HL-60 (cell line): ENCODE measurements around the gene FBN2.

ENCODE experiments used
- CTCF ChIP-seq: IDR thresholded peaks from one replicate; pipeline ENCODE4 v1.5.1; 2011; ENCODE audit warnings: low read length, control low read depth, inconsistent platforms; ENCODE audit not compliant: insufficient read depth
- POLR2AphosphoS5 ChIP-seq: IDR thresholded peaks from 2 replicates; pipeline ENCODE4 v1.6.1; 2012; ENCODE audit warnings: low read depth

- TF ChIP-seq CTCF (no peak), POLR2AphosphoS5 (no peak)
Measured at GRCh38 chr5:128462330-128462729, 75.7 kb downstream of the FBN2 start.
